ENCODE data around the gene ZNF526.

- no peak for TF ChIP-seq CTCF (IDR thresholded peaks at IDR 0.05)
- TF ChIP-seq EZH2 (IDR thresholded peaks at IDR 0.05): no peak
- no peak for TF ChIP-seq EZH2phosphoT487 (IDR thresholded peaks at IDR 0.05)
Observed at GRCh38 chr19:42268142-42268703, 48.1 kb downstream of the ZNF526 start.

All from neural progenitor cell (in vitro differentiated cells).